MM.1S (cell line): ENCODE measurements around the gene ARPC1B.

Source experiments
- CTCF ChIP-seq: fragments of 300-600 bp; sonication (generic); IDR thresholded peaks from 2 replicates; pipeline ENCODE4 v1.5.1; 2016; ENCODE audit warnings: antibody characterized with exemption, low read length, mixed read lengths
- EZH2phosphoT487 ChIP-seq: fragments of 300-600 bp; sonication (generic); IDR thresholded peaks from 2 replicates; pipeline ENCODE4 v1.6.1; 2018; ENCODE audit warnings: antibody characterized with exemption, low read length

GRCh38 chr7:99404977-99405320, 30.4 kb downstream of the ARPC1B start:
- no peak for TF ChIP-seq CTCF
- TF ChIP-seq EZH2phosphoT487: no peak
